ENCODE data around the gene GUCY2C. TPM values are rescaled to one million over a fixed set of nuclear protein-coding genes. Genes with fewer than 3 reads are reported as not detected.

Gene GUCY2C
- total RNA-seq, 1 experiment from 2014 or later = not detected

DNA sequence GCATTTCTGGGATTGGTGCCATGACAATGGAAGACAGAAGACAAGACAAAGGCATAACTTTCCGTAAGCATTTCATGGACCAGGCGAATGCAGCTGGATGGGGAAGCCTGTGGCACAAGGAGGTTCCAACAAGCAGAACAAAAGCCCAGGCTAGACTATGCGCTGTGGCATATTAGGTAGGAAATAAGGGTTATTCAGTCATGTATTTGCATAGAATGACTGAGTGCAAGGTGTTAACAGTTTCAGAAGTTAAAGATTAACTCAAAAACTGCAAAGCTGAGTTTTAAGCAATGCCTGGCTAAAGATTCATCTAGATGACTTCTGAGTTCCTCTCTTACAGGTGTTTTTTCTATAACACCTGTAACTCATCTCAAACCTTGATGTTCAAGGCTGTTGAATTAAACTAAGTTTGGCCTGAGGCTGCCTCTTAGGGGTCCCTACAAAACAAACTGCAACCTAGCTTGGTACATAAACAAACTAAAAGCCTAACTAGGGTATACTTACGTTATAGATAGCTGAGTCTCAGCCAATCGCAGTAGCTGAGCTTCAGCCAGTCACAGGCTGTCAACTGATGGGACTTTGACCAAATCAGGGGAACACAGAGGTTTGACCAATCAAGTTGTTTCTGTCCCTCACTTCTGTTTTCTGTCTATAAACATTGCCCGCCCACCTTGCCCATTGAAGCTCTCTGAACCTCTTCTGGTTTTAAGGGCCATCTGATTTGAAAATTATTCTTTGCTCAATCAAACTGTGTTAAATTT is 76.5 kb downstream of the GUCY2C start:
- Histone ChIP-seq H3K4me1 (ENCODE audit: insufficient read depth, low read length, poor library complexity, severe bottlenecking) (peaks cover 4% of the 10 kb centered on the region), H3K27ac (ENCODE audit: low read depth, low read length, poor library complexity, severe bottlenecking) (no peak overlapping the region), H3K9me3 (ENCODE audit: low read depth, low read length, poor library complexity, severe bottlenecking) (no peaks in the 10 kb centered on the region), H3K27me3 (replicated peaks; ENCODE audit: insufficient read depth, low read depth, low read length, poor library complexity) (no peaks in the 10 kb centered on the region), H3K4me3 (ENCODE audit: low read depth, low read length, poor library complexity, severe bottlenecking) (no peak overlapping the region), H3K36me3 (ENCODE audit: insufficient read depth, low read length, poor library complexity, severe bottlenecking) (no peaks in the 10 kb centered on the region)
- no peak for TF ChIP-seq EZH2 (IDR thresholded peaks at IDR 0.05; ENCODE audit: borderline replicate concordance, low read depth, low read length, poor library complexity, severe bottlenecking)
- CTCF ChIA-PET = interaction anchor here (2.0 kb wide), 1 partner anchor 382 kb away, joined by 11 read pairs; no protein-coding TSS in a partner anchor
- POLR2A ChIA-PET (ENCODE audit: low non-redundant PET) = no interaction called here
- intact Hi-C loops (cut with micrococcal nuclease; ENCODE audit: unreplicated experiment) = loop anchor here (1.0 kb wide), 1 partner anchor 106 kb away; no protein-coding TSS in a partner anchor
- DNase-seq (ENCODE audit: low spot score) = no peak
- no TSS peak for BruUV-seq (replicated peaks)

DNA sequence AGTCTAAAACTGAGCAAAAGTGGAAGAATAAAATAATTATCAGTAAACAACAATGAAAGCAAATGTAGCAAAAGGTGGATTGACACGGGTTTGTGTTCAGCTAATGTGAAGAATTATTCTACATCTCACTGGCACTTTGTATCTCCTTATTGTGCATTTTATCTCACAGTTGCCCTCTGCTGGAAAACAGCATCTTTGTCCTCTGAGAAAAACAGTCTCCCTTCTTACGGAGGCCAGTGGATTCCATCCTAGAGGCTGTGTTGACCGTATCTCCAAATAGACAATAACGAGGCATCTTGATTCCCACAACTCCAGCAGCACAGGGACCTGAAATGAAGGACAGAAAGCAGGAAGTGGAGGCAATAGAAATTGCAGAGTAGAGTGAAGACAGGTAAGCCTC is 77.4 kb downstream of the GUCY2C start:
- POLR2A ChIA-PET (ENCODE audit: low non-redundant PET) = no interaction called here

DNA sequence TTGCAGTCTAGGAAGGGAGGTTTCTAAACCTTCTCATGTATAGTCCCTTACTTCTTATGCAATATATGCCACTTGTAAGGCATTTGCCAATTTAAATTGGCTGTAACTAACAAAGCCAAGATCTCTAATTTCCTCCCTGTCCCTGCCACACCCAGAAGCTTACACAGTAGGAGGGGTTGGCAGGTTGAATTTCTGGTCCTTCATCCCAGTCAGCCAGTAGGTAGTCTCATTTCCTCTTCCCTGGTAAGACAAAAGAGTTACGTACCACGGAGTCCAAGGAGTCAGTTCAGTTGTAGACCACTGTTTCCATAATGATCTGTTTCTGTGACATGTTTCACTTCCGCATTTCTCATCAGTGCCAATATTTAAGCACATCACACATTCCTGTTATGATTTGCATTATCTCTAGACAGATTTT is 81.7 kb downstream of the GUCY2C start:
- Histone ChIP-seq H3K27me3 (replicated peaks; ENCODE audit: insufficient read depth, low read depth, low read length, poor library complexity) (no peaks in the 10 kb centered on the region), H3K36me3 (ENCODE audit: insufficient read depth, low read length, poor library complexity, severe bottlenecking) (no peaks in the 10 kb centered on the region), H3K27ac (ENCODE audit: low read depth, low read length, poor library complexity, severe bottlenecking) (no peak overlapping the region), H3K9me3 (ENCODE audit: low read depth, low read length, poor library complexity, severe bottlenecking) (peaks cover 5% of the 10 kb centered on the region), H3K4me3 (ENCODE audit: low read depth, low read length, poor library complexity, severe bottlenecking) (no peak overlapping the region), H3K4me1 (ENCODE audit: insufficient read depth, low read length, poor library complexity, severe bottlenecking) (no peaks in the 10 kb centered on the region)
- intact Hi-C loops (cut with micrococcal nuclease; ENCODE audit: unreplicated experiment) = no loop called here
- TF ChIP-seq EZH2 (IDR thresholded peaks at IDR 0.05; ENCODE audit: borderline replicate concordance, low read depth, low read length, poor library complexity, severe bottlenecking) = no peak
- TF ChIP-seq, protein P1, sequence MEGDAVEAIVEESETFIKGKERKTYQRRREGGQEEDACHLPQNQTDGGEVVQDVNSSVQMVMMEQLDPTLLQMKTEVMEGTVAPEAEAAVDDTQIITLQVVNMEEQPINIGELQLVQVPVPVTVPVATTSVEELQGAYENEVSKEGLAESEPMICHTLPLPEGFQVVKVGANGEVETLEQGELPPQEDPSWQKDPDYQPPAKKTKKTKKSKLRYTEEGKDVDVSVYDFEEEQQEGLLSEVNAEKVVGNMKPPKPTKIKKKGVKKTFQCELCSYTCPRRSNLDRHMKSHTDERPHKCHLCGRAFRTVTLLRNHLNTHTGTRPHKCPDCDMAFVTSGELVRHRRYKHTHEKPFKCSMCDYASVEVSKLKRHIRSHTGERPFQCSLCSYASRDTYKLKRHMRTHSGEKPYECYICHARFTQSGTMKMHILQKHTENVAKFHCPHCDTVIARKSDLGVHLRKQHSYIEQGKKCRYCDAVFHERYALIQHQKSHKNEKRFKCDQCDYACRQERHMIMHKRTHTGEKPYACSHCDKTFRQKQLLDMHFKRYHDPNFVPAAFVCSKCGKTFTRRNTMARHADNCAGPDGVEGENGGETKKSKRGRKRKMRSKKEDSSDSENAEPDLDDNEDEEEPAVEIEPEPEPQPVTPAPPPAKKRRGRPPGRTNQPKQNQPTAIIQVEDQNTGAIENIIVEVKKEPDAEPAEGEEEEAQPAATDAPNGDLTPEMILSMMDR (conservative IDR thresholded peaks at IDR 0.05; ENCODE audit: low read depth, low read length) = no peak
- CTCF ChIA-PET = no interaction called here
- POLR2A ChIA-PET (ENCODE audit: low non-redundant PET) = no interaction called here
- no TSS peak for BruUV-seq (replicated peaks)
- DNase-seq (ENCODE audit: low spot score) = peak; percentile 6

More for the DNA sequence above, 77.4 kb downstream of the GUCY2C start:
- H3K9me3 ChIP-seq (ENCODE audit: low read depth, low read length, poor library complexity, severe bottlenecking) = no peaks in the 10 kb centered on the region
- no peak overlapping the region for H3K4me3 ChIP-seq (ENCODE audit: low read depth, low read length, poor library complexity, severe bottlenecking)
- H3K36me3 ChIP-seq (ENCODE audit: insufficient read depth, low read length, poor library complexity, severe bottlenecking) = no peaks in the 10 kb centered on the region
- H3K27ac ChIP-seq (ENCODE audit: low read depth, low read length, poor library complexity, severe bottlenecking) = no peak overlapping the region
- DNase-seq (ENCODE audit: low spot score) = peak; percentile 54
- peaks cover 4% of the 10 kb centered on the region for H3K4me1 ChIP-seq (ENCODE audit: insufficient read depth, low read length, poor library complexity, severe bottlenecking)
- no peaks in the 10 kb centered on the region for H3K27me3 ChIP-seq (replicated peaks; ENCODE audit: insufficient read depth, low read depth, low read length, poor library complexity)
- TF ChIP-seq EZH2 (IDR thresholded peaks at IDR 0.05; ENCODE audit: borderline replicate concordance, low read depth, low read length, poor library complexity, severe bottlenecking) = no peak
- TF ChIP-seq, protein P1 (conservative IDR thresholded peaks at IDR 0.05; ENCODE audit: low read depth, low read length) = peak; percentile 61
- CTCF ChIA-PET = interaction anchor here (2.0 kb wide), 1 partner anchor 381 kb away, joined by 11 read pairs; no protein-coding TSS in a partner anchor
- intact Hi-C loops (cut with micrococcal nuclease; ENCODE audit: unreplicated experiment) = loop anchor here (1.0 kb wide), 1 partner anchor 105 kb away; no protein-coding TSS in a partner anchor
- no TSS peak for BruUV-seq (replicated peaks)
